ENCODE data around the gene FIS1. TPM values are rescaled to one million over a fixed set of nuclear protein-coding genes. Genes with fewer than 3 reads are reported as not detected.

Gene FIS1
- total and polyA plus RNA-seq, 3 experiments from 2014 or later, result 137 to 206 (median 139) TPM

GRCh38 chr7:101225650-101226049 is 19.2 kb downstream of the FIS1 start:
- H3K36me3 ChIP-seq (ENCODE audit: insufficient read depth, low read length), result peaks cover 9% of the 10 kb centered on the region
- no peak overlapping the region for H3K4me3 Mint-ChIP-seq
- no peaks in the 10 kb centered on the region for H3K27me3 ChIP-seq (ENCODE audit: insufficient read depth, low read length, poor library complexity, severe bottlenecking)
- H3K27ac ChIP-seq (ENCODE audit: low read depth, low read length), result no peak overlapping the region
- no peak for DNase-seq
- H3K4me3 ChIP-seq (ENCODE audit: low read length), result no peak overlapping the region
- peaks cover 0 to 73% (median 11%) of the 10 kb centered on the region in 3 donors for H3K36me3 Mint-ChIP-seq
- ChIA-PET POLR2A (interaction anchor here (0.7 kb wide), 1 partner anchor 15 kb away, joined by 3 read pairs; no protein-coding TSS in a partner anchor), CTCF (interaction anchor here (1.3 to 2.3 kb wide), 2 partner anchors 18 to 56 kb away, joined by 3 to 9 read pairs; partner anchors contain the start of gene FIS1)
- H3K27me3 Mint-ChIP-seq, result no peaks in the 10 kb centered on the region
- H3K27ac Mint-ChIP-seq, result no peak overlapping the region
- H3K4me1 Mint-ChIP-seq, result peaks cover 6 to 16% (median 9%) of the 10 kb centered on the region in 3 donors
- no peaks in the 10 kb centered on the region for H3K9me3 Mint-ChIP-seq
- H3K9me3 ChIP-seq (ENCODE audit: low read length), result no peaks in the 10 kb centered on the region
- no peaks in the 10 kb centered on the region for H3K4me1 ChIP-seq (ENCODE audit: insufficient read depth, low read length)

DNA sequence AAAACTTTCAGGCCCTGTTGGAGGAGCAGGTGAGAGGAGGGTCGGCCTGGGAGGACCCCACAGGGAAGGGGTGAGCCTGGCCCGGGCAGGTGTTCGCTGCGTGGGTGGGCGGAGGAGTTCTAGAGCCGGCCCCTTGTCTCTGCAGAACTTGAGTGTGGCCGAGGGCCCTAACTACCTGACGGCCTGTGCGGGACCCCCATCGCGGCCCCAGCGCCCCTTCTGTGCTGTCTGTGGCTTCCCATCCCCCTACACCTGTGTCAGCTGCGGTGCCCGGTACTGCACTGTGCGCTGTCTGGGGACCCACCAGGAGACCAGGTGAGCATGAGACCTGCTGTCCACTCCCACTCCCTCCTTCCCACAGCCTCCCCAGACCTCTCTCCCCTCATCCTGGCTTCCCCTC is 21.4 kb downstream of the FIS1 start:
- no peak for DNase-seq
- Histone ChIP-seq H3K4me1 (ENCODE audit: insufficient read depth, low read length) (peaks cover 11% of the 10 kb centered on the region), H3K9me3 (ENCODE audit: low read length) (no peaks in the 10 kb centered on the region), H3K36me3 (ENCODE audit: insufficient read depth, low read length) (peaks cover 9% of the 10 kb centered on the region), H3K27ac (ENCODE audit: low read depth, low read length) (no peak overlapping the region), H3K4me3 (ENCODE audit: low read length) (no peak overlapping the region), H3K27me3 (ENCODE audit: insufficient read depth, low read length, poor library complexity, severe bottlenecking) (no peaks in the 10 kb centered on the region)
- H3K36me3 Mint-ChIP-seq, result peaks cover 0 to 64% (median 11%) of the 10 kb centered on the region in 3 donors
- H3K9me3 Mint-ChIP-seq, result no peaks in the 10 kb centered on the region
- CTCF ChIA-PET, result interaction anchor here (3.8 kb wide), 1 partner anchor 20 kb away, joined by 17 read pairs; the partner anchor contains the start of gene FIS1
- H3K27ac Mint-ChIP-seq, result no peak overlapping the region
- POLR2A ChIA-PET, result no interaction called here
- H3K4me3 Mint-ChIP-seq, result no peak overlapping the region
- H3K27me3 Mint-ChIP-seq, result no peaks in the 10 kb centered on the region
- H3K4me1 Mint-ChIP-seq, result peaks cover 20 to 36% (median 26%) of the 10 kb centered on the region in 3 donors

- CTCF ChIA-PET, result interaction anchor here (0.8 to 3.8 kb wide), 3 partner anchors 13 to 61 kb away, joined by 3 to 17 read pairs (median 4); partner anchors contain the start of gene FIS1
- Mint-ChIP-seq H3K27ac (peak overlapping the region in 1 of 8 donors; percentile 87), H3K27me3 (peaks cover 0 to 4% of the 10 kb centered on the region in 2 donors)
Measured at GRCh38 chr7:101222275-101222830, 22.5 kb downstream of the FIS1 start.

GRCh38 chr7:101220295-101220694 is 24.6 kb downstream of the FIS1 start:
- no peak for DNase-seq
- Histone ChIP-seq H3K27ac (ENCODE audit: low read depth, low read length) (no peak overlapping the region), H3K4me3 (ENCODE audit: low read length) (no peak overlapping the region), H3K27me3 (ENCODE audit: insufficient read depth, low read length, poor library complexity, severe bottlenecking) (no peaks in the 10 kb centered on the region), H3K36me3 (ENCODE audit: insufficient read depth, low read length) (peaks cover 8% of the 10 kb centered on the region), H3K9me3 (ENCODE audit: low read length) (no peaks in the 10 kb centered on the region), H3K4me1 (ENCODE audit: insufficient read depth, low read length) (peaks cover 25% of the 10 kb centered on the region)
- Mint-ChIP-seq H3K27me3 (peaks cover 0 to 4% of the 10 kb centered on the region in 2 donors), H3K4me3 (peak overlapping the region in 3 of 7 donors; percentile 9 to 49 (median 17)), H3K27ac (no peak overlapping the region), H3K9me3 (peaks cover 0 to 3% (median 0%) of the 10 kb centered on the region in 5 donors), H3K36me3 (peaks cover 0 to 61% (median 7%) of the 10 kb centered on the region in 3 donors), H3K4me1 (peaks cover 31 to 55% (median 47%) of the 10 kb centered on the region in 3 donors)
- ChIA-PET CTCF (interaction anchor here (0.9 to 7.8 kb wide), 3 partner anchors 14 to 76 kb away, joined by 3 to 69 read pairs (median 3); partner anchors contain the start of gene FIS1), POLR2A (interaction anchor here (0.7 kb wide), 1 partner anchor 1221 kb away, joined by 9 read pairs; no protein-coding TSS in a partner anchor)

More at GRCh38 chr7:101222275-101222830, 22.5 kb downstream of the FIS1 start:
- no peaks in the 10 kb centered on the region for H3K9me3 ChIP-seq (ENCODE audit: low read length)
- peaks cover 14% of the 10 kb centered on the region for H3K4me1 ChIP-seq (ENCODE audit: insufficient read depth, low read length)
- Mint-ChIP-seq H3K36me3 (peaks cover 0 to 63% (median 9%) of the 10 kb centered on the region in 3 donors), H3K4me3 (no peak overlapping the region), H3K4me1 (peaks cover 25 to 45% (median 34%) of the 10 kb centered on the region in 3 donors), H3K9me3 (peaks cover 0 to 3% (median 0%) of the 10 kb centered on the region in 5 donors)
- H3K27ac ChIP-seq (ENCODE audit: low read depth, low read length), result no peak overlapping the region
- POLR2A ChIA-PET, result no interaction called here
- DNase-seq, result no peak
- no peaks in the 10 kb centered on the region for H3K27me3 ChIP-seq (ENCODE audit: insufficient read depth, low read length, poor library complexity, severe bottlenecking)
- H3K4me3 ChIP-seq (ENCODE audit: low read length), result no peak overlapping the region
- peaks cover 9% of the 10 kb centered on the region for H3K36me3 ChIP-seq (ENCODE audit: insufficient read depth, low read length)

- DNase-seq, result no peak
- Mint-ChIP-seq H3K27me3 (peaks cover 0 to 4% of the 10 kb centered on the region in 2 donors), H3K4me3 (peak overlapping the region; percentile 90 to 98 (median 97)), H3K4me1 (peaks cover 31 to 55% (median 50%) of the 10 kb centered on the region in 3 donors), H3K9me3 (peaks cover 0 to 3% (median 0%) of the 10 kb centered on the region in 5 donors), H3K27ac (peak overlapping the region; percentile 95 to 97 (median 96)), H3K36me3 (peaks cover 0 to 56% (median 2%) of the 10 kb centered on the region in 3 donors)
- Histone ChIP-seq H3K9me3 (ENCODE audit: low read length) (no peaks in the 10 kb centered on the region), H3K4me1 (ENCODE audit: insufficient read depth, low read length) (peaks cover 25% of the 10 kb centered on the region), H3K27ac (ENCODE audit: low read depth, low read length) (peak overlapping the region; percentile 76), H3K27me3 (ENCODE audit: insufficient read depth, low read length, poor library complexity, severe bottlenecking) (no peaks in the 10 kb centered on the region), H3K36me3 (ENCODE audit: insufficient read depth, low read length) (no peaks in the 10 kb centered on the region), H3K4me3 (ENCODE audit: low read length) (peak overlapping the region; percentile 82)
- ChIA-PET CTCF (interaction anchor here (0.7 to 7.8 kb wide), 18 partner anchors 8 to 366 kb away, joined by 3 to 69 read pairs (median 4); partner anchors contain the start of genes FIS1, SLC12A9, UFSP1 and VGF), POLR2A (interaction anchor here (0.9 to 3.0 kb wide), 8 partner anchors 8 to 1118 kb away, joined by 3 to 28 read pairs (median 4); partner anchors contain the start of genes FIS1, MCM7 and UFSP1)
Measured at GRCh38 chr7:101218236-101219125, 26.4 kb downstream of the FIS1 start.

GRCh38 chr7:101217388-101218235 is 27.3 kb downstream of the FIS1 start, which contains the start of the genes PLOD3 and ZNHIT1:
PLOD3 (minus strand) TSS chr7:101217581; CDS start chr7:101217274, 307 bp downstream.
ZNHIT1 (plus strand) TSS chr7:101218165; CDS start chr7:101218196, 31 bp downstream.
- Histone ChIP-seq H3K4me1 (ENCODE audit: insufficient read depth, low read length) (peaks cover 25% of the 10 kb centered on the region), H3K9me3 (ENCODE audit: low read length) (no peaks in the 10 kb centered on the region), H3K36me3 (ENCODE audit: insufficient read depth, low read length) (no peaks in the 10 kb centered on the region), H3K4me3 (ENCODE audit: low read length) (peak within 1 kb of the TSS; percentile 82), H3K27me3 (ENCODE audit: insufficient read depth, low read length, poor library complexity, severe bottlenecking) (no peaks in the 10 kb centered on the region), H3K27ac (ENCODE audit: low read depth, low read length) (peak within 1 kb of the TSS; percentile 76)
- POLR2A ChIA-PET, result interaction anchor here (0.9 to 3.0 kb wide), 9 partner anchors 9 to 1117 kb away, joined by 3 to 28 read pairs (median 4); partner anchors contain the start of genes FIS1, MCM7, SRRT and UFSP1
- Mint-ChIP-seq H3K27me3 (peaks cover 0 to 4% of the 10 kb centered on the region in 2 donors), H3K4me1 (peaks cover 31 to 55% (median 50%) of the 10 kb centered on the region in 3 donors), H3K9me3 (peaks cover 0 to 3% (median 0%) of the 10 kb centered on the region in 5 donors), H3K4me3 (peak within 1 kb of the TSS; percentile 90 to 98 (median 97)), H3K36me3 (peaks cover 0 to 52% (median 0%) of the 10 kb centered on the region in 3 donors), H3K27ac (peak within 1 kb of the TSS; percentile 95 to 97 (median 96))
- peak; percentile 93 to 99 (median 94) for DNase-seq
- CTCF ChIA-PET, result interaction anchor here (0.7 to 7.8 kb wide), 17 partner anchors 9 to 365 kb away, joined by 3 to 69 read pairs (median 4); partner anchors contain the start of genes FIS1, SLC12A9, UFSP1 and VGF
